Measurements from ENCODE around the gene SOX6. TPM values are rescaled to one million over a fixed set of nuclear protein-coding genes. Genes with fewer than 3 reads are reported as not detected.

Gene SOX6
- total and polyA plus RNA-seq, 2 of the 13 experiments (the other 11 are each of a cell fraction or from before 2014, with no cell fraction given): 2.6 to 11.2 TPM

- TF ChIP-seq ELK4 (CRISPR knock-in tag; IDR thresholded peaks at IDR 0.05; ENCODE audit: borderline replicate concordance) (no peak), ONECUT2 (CRISPR knock-in tag; IDR thresholded peaks at IDR 0.05) (no peak), ZNF704 (CRISPR knock-in tag; IDR thresholded peaks at IDR 0.05; ENCODE audit: borderline replicate concordance) (no peak), UBTF (CRISPR knock-in tag; IDR thresholded peaks at IDR 0.05) (no peak), ZBTB8A (CRISPR knock-in tag; IDR thresholded peaks at IDR 0.05; ENCODE audit: borderline replicate concordance, low read depth) (no peak), RFX1 (IDR thresholded peaks at IDR 0.05) (peak; percentile 20; the same call in 1 of the 2 replicates), ZNF33B (CRISPR knock-in tag; IDR thresholded peaks at IDR 0.05) (no peak), ZFX (CRISPR knock-in tag; IDR thresholded peaks at IDR 0.05; ENCODE audit: low read depth) (no peak), YY1 (IDR thresholded peaks at IDR 0.05; ENCODE audit: insufficient read depth, insufficient replicate concordance, low read depth, low read length) (no peak), KDM6A (CRISPR knock-in tag; IDR thresholded peaks at IDR 0.05; ENCODE audit: low read depth) (peak; percentile 33; the same call in 1 of the 2 replicates), RCOR2 (CRISPR knock-in tag; IDR thresholded peaks at IDR 0.05) (peak; percentile 35; the same call in 1 of the 2 replicates), ZNF703 (CRISPR knock-in tag; IDR thresholded peaks at IDR 0.05; ENCODE audit: borderline replicate concordance) (no peak), ZNF776 (CRISPR knock-in tag; IDR thresholded peaks at IDR 0.05) (no peak), ZFP36 (IDR thresholded peaks at IDR 0.05; ENCODE audit: borderline replicate concordance, low read depth, low read length, partially characterized antibody) (no peak), STAG1 (CRISPR knock-in tag; IDR thresholded peaks at IDR 0.05) (no peak), SRF (IDR thresholded peaks at IDR 0.05; ENCODE audit: low read depth, low read length) (no peak), ZNF235 (CRISPR knock-in tag; IDR thresholded peaks at IDR 0.05; ENCODE audit: borderline replicate concordance) (no peak)
- TF ChIP-seq, protein P1, sequence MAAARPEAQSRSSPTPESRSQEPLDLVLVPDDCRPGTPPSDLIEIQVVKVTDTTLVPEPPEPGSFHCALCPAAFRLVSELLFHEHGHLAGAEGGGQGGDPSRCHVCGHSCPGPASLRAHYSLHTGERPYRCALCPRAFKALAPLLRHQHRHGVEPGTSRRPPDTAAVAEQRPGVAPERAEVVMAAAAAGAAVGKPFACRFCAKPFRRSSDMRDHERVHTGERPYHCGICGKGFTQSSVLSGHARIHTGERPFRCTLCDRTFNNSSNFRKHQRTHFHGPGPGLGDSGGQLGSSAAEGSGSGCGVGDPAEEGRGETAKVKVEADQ (CRISPR knock-in tag; IDR thresholded peaks at IDR 0.05; ENCODE audit: borderline replicate concordance): no peak
- TF ChIP-seq, protein P2, sequence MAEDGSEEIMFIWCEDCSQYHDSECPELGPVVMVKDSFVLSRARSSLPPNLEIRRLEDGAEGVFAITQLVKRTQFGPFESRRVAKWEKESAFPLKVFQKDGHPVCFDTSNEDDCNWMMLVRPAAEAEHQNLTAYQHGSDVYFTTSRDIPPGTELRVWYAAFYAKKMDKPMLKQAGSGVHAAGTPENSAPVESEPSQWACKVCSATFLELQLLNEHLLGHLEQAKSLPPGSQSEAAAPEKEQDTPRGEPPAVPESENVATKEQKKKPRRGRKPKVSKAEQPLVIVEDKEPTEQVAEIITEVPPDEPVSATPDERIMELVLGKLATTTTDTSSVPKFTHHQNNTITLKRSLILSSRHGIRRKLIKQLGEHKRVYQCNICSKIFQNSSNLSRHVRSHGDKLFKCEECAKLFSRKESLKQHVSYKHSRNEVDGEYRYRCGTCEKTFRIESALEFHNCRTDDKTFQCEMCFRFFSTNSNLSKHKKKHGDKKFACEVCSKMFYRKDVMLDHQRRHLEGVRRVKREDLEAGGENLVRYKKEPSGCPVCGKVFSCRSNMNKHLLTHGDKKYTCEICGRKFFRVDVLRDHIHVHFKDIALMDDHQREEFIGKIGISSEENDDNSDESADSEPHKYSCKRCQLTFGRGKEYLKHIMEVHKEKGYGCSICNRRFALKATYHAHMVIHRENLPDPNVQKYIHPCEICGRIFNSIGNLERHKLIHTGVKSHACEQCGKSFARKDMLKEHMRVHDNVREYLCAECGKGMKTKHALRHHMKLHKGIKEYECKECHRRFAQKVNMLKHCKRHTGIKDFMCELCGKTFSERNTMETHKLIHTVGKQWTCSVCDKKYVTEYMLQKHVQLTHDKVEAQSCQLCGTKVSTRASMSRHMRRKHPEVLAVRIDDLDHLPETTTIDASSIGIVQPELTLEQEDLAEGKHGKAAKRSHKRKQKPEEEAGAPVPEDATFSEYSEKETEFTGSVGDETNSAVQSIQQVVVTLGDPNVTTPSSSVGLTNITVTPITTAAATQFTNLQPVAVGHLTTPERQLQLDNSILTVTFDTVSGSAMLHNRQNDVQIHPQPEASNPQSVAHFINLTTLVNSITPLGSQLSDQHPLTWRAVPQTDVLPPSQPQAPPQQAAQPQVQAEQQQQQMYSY (CRISPR knock-in tag; IDR thresholded peaks at IDR 0.05): no peak
Measured at GRCh38 chr11:16402654-16403447, 46.5 kb upstream of the SOX6 start (continued).
